ENCODE data around the gene TOX4.

The TOX4 gene

DNA sequence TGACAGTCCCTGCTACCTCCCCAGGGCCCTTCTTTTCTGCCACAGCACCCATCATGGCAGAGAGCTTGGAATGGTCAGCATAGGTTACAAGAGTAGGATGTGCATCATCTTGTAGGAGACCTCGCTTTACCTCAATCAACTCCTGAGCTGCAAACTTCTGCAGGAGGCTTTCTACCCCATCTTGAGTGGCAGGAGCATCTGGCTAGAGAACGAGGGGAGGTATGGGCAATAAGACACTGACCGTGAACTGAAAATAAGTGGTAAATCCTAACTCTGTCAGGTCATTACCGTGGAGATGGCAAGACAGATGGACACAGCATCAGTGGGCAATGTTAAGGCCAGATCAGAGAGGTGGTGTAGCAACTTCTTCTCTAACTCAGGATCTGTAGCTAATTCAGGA, 26.4 kb downstream of the TOX4 start:
- DNase-seq = no peak

DNA sequence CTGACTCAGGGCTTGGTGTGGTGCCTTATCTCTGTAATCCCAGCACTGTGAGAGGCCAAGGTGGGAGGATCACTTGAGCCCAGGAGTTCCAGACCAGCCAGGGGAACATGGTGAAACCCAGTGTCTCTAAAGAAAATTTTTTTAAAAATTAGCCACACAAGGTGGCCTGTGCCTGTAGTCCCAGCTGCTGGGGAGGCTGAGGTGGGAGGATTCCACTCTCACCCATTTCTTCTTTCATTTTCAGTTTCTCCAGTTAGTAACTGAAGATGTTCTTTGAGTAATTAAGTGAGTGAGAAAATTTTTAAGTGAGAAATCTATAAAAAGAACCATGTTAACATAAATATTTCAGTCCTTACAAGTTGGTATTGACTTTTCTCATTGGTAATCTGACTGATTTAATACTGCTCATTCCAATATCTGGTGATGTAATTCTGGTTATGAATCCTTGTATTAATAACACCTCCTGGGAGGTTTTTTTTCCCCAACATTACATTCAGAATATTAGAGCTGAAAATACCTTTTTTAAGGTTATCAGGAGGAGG, 28.1 kb downstream of the TOX4 start:
- no peak for DNase-seq

DNA sequence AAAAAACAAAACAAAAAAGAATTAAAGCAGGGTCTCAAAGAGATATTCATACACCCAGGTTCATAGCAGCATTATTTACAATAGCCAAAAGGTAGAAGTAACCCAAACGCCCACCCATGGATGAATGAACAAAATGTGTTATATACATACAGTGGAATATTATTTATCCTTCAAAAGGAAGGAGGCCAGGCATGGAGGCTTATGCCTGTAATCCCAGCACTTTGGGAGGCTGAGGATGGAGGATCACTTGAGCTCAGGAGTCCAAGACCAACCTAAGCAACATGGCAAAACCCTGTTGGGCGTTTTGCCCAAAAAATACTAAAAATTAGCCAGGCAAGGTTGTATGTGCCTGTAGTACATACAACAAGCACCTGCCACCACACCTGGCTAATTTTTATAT, 29.6 kb downstream of the TOX4 start:
- no peak for DNase-seq

GRCh38 chr14:21509432-21510143, 32.6 kb downstream of the TOX4 start:
- no peak for DNase-seq

GRCh38 chr14:21510735-21511657, 34.0 kb downstream of the TOX4 start, which contains the start of gene METTL3:
Gene METTL3, minus strand, starts transcription at chr14:21511340. Its CDS starts 117 bp downstream, at chr14:21511223.
- peak; percentile 92 for DNase-seq

DNA sequence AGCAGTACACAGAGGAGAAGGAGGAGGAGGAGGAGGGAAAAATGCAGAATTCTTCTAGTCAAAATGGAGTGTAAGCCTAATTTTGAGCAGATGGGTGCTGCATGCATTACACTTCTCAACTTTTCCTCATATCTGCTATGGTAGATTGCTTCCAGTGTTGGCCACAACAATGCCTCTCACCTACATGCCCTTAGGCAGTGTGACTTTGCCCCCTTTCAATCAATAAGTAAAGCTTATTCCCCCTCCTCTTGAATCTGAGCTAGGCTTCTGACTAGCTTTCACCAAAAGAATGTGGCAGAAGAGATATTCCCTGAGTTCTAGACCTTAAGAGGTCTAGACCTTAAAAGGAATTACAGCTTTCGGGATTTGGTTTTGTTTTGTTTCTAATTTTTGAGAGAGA, 37.3 kb downstream of the TOX4 start:
- DNase-seq = no peak

- DNase-seq = no peak
These were observed 41.7 kb downstream of the TOX4 start for GRCh38 chr14:21518725-21519124.

DNA sequence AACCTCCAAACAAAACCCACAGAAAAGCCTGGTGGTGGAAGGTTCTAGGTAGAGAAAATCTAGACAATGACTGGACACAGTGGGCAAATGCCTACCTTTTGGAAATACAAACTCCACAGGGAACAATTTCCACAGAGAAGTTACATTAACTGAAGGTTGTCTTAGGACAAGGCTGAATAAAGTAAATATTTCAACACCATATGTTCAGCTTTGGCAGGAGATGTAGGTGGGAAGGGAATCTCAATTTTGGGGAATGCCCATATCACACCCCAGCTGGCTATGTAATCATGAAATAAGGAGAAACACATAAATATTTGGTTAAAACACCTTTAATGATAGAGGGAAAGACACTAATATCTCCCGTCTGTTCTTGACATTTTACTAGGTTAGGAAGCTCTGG, 43.8 kb downstream of the TOX4 start:
- DNase-seq = no peak

GRCh38 chr14:21521501-21521900, 44.5 kb downstream of the TOX4 start:
- no peak for DNase-seq

- no peak for DNase-seq
These were observed 46.2 kb downstream of the TOX4 start for GRCh38 chr14:21523203-21523602.

GRCh38 chr14:21524575-21525490, 47.8 kb downstream of the TOX4 start:
- no peak for DNase-seq

DNA sequence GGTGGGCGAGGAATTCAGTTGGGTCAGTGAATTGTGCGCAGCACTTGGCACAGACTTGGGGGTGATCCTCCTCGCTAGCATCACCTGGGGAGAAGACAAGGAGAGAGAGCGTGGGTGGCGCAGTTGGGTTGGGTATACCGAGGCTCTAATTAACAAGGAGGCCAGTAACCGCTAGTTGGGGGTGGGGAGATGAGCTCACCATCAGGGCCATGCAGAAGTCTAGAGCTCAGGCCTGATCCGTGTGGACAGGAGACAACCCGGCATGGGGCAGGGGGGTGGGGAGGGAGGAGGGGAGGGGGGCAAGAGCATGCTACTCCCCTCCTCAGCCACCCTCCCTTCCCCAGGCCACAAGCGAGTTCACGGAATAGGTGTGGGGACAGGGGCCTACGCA, 48.6 kb downstream of the TOX4 start:
- no peak for DNase-seq

- peak; percentile 81 for DNase-seq
These were observed 49.1 kb downstream of the TOX4 start, which contains the start of gene SALL2 for GRCh38 chr14:21525962-21526671. Gene SALL2, minus strand, starts transcription at chr14:21526346. Its CDS starts 219 bp downstream, at chr14:21526127.

GRCh38 chr14:21526672-21527317, 49.8 kb downstream of the TOX4 start:
- DNase-seq = no peak

- DNase-seq = no peak
These were observed 50.3 kb downstream of the TOX4 start for GRCh38 chr14:21527318-21527679.

- DNase-seq = no peak
These were observed 51.7 kb downstream of the TOX4 start for GRCh38 chr14:21528381-21529348.

DNA sequence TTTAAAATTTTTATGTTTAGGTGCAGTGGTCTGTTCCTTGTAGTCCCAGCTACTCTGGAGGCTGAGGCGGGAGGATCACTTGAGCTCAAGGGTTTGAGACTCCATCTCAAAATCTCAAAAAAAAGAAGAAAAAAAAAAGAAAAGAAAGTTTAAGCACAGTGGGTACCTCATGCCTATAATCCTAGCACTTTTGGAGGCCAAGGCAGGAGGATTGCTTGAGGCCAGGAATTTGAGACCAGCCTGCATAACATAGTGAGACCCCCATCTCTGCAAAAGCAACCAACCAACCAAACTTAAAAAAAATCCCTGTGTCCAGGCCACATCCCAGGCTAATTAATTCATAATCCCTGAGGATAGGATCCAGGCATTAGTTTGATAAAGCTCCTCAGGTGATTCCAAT, 52.5 kb downstream of the TOX4 start:
- DNase-seq = no peak

GRCh38 chr14:21533294-21533693, 56.3 kb downstream of the TOX4 start:
- no peak for DNase-seq

GRCh38 chr14:21534576-21534975, 57.6 kb downstream of the TOX4 start:
- DNase-seq = no peak

Measured in stimulated activated CD8-positive, alpha-beta memory T cell treated with anti-CD3 and anti-CD28 coated beads, Interleukin-4, amount 100 ng/mL, for 48 hours (primary cell).